Measurements from ENCODE around the gene TCHHL1. TPM values are rescaled to one million over a fixed set of nuclear protein-coding genes. Genes with fewer than 3 reads are reported as not detected.

TCHHL1 gene
- total and polyA plus RNA-seq, 9 of the 15 experiments (the other 6 are each of a cell fraction or from before 2014, with no cell fraction given) = not detected

DNA sequence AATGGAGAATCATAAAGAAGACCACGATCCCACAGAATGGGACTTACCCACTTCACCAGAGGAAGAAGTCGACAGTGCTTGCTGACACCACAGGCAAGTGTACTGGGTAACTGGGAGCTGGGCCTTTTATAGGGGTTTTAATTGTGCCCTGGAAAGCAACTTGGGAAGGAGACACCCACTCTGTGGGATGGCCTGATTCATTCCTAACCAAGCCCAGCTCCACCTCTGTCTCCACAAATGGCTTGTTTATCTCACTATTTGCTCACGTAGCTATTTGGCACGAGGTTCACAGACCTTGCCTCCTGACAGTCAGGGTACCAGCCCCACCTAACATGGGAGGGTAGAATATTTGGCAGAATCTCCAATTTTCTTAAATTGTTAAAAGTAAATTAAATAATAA is 26.5 kb upstream of the TCHHL1 start, which contains the start of gene TCHH (continued):
- no peak for TF ChIP-seq RB1 (IDR thresholded peaks at IDR 0.05; ENCODE audit: low read depth)
- TF ChIP-seq HDAC3 (IDR thresholded peaks at IDR 0.05; ENCODE audit: borderline replicate concordance, partially characterized antibody) = no peak
- TF ChIP-seq BRD9 (IDR thresholded peaks at IDR 0.05; ENCODE audit: low read depth, partially characterized antibody) = no peak
- no peak for TF ChIP-seq MTA3 (IDR thresholded peaks at IDR 0.05; ENCODE audit: borderline replicate concordance)

DNA sequence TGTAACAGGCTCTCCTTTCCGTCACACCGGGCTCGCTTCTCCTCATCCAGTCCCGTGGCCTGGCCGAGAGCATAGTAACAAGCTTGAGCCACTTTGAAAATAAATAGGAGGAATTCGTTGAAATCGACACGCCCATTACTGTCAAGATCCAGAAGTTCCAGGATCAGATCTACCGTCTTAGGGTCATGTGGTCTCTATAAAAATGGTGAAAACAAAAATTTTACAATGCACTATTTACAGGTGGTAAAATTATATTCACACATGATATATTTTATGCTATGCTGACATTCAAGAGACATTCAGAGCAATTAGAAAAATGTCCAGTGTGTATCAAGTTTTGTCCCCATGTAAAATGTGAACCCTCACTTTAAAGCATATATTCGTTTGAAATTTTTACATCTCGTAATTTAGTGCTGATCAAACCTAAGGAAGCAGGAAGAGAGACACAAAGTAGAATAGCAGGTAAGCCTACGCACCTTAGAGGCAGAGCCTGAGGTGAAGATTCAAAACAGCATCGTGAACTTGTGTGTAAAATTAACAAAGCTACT is 24.1 kb upstream of the TCHHL1 start:
- DNase-seq (ENCODE audit: extremely low read depth in 1 of 4, low spot score in 3 of 4) (no peak), ATAC-seq (no peak), FAIRE-seq (no peak)
- no peaks in the 10 kb centered on the region for H3K79me2 ChIP-seq (ENCODE audit: control insufficient read depth, insufficient read depth, low read length)
- no peak overlapping the region for H3K27ac ChIP-seq (ENCODE audit: extremely low read depth, low read depth, low read length)
- no peak for TF ChIP-seq EP300 (IDR thresholded peaks at IDR 0.05; ENCODE audit: low read length)
- TF ChIP-seq ZNF41 (CRISPR knock-in tag; conservative IDR thresholded peaks at IDR 0.05) = no peak
- no peak for TF ChIP-seq XRCC3 (IDR thresholded peaks at IDR 0.05)
- no peak for TF ChIP-seq MCM3 (IDR thresholded peaks at IDR 0.05)
- no peak for TF ChIP-seq SMAD2 (IDR thresholded peaks at IDR 0.05; ENCODE audit: low read depth, low read length)
- no peak for TF ChIP-seq POLR2H (tag; IDR thresholded peaks at IDR 0.05; ENCODE audit: low read depth)
- TF ChIP-seq RBM14 (IDR thresholded peaks at IDR 0.05; ENCODE audit: borderline replicate concordance, insufficient read depth, low read depth, low read length) = no peak
- no peak for TF ChIP-seq MCM5 (IDR thresholded peaks at IDR 0.05; ENCODE audit: low read depth)
- no peak for TF ChIP-seq YY1 (IDR thresholded peaks at IDR 0.05; ENCODE audit: borderline replicate concordance in 1 of 3, control insufficient read depth in 1 of 3, extremely low read depth in 1 of 3, insufficient read depth in 3 of 3, insufficient read length in 1 of 3, insufficient replicate concordance in 2 of 3, low read depth in 1 of 3, low read length in 2 of 3)
- no peak for TF ChIP-seq ZNF324 (CRISPR knock-in tag; IDR thresholded peaks at IDR 0.05)
- no peak for TF ChIP-seq BRD4 (IDR thresholded peaks at IDR 0.05)
- TF ChIP-seq PTRF (tag; IDR thresholded peaks at IDR 0.05) = no peak
- TF ChIP-seq ZNF3 (CRISPR knock-in tag; IDR thresholded peaks at IDR 0.05) = no peak
- in situ Hi-C loops (cut with MboI) (no loop called here), intact Hi-C loops (cut with micrococcal nuclease) (no loop called here)
- H3K9ac ChIP-seq (ENCODE audit: insufficient read depth in 1 of 2, low read depth in 2 of 2, low read length in 2 of 2) = no peak overlapping the region
- WGBS (ENCODE audit: insufficient coverage, low coverage, missing lambda C conversion rate) = 11% methylated on average over 13 of the region's 13 CpGs
- no peaks in the 10 kb centered on the region for H3K36me3 ChIP-seq (ENCODE audit: control insufficient read depth, insufficient read depth, low read length)
- BruUV-seq (replicated peaks) = no TSS peak
- H3K9me3 ChIP-seq (replicated peaks; ENCODE audit: control insufficient read depth, insufficient read depth, low read depth, low read length) = no peaks in the 10 kb centered on the region
- POLR2A ChIA-PET = no interaction called here
- H3K4me1 ChIP-seq (replicated peaks in 1 of 2; ENCODE audit: control insufficient read depth in 2 of 2, insufficient read depth in 2 of 2, low read length in 2 of 2) = peaks cover 0 to 14% of the 10 kb centered on the region in 2 experiments; a peak in 1 of 5 replicates
- no peaks in the 10 kb centered on the region for H3K9me1 ChIP-seq (ENCODE audit: control insufficient read depth, insufficient read depth, low read length)
- no peak overlapping the region for H3K4me3 ChIP-seq
- H2AFZ ChIP-seq (ENCODE audit: low read depth, low read length) = no peak overlapping the region
- no peaks in the 10 kb centered on the region for H4K20me1 ChIP-seq (replicated peaks; ENCODE audit: control insufficient read depth, insufficient read depth, low read length)
- no peak overlapping the region for H3K4me2 ChIP-seq (ENCODE audit: insufficient read depth, low read length)
- CTCF ChIA-PET (ENCODE audit: low intra/inter-chr PET ratio) = no interaction called here
- H3K27me3 ChIP-seq (ENCODE audit: control insufficient read depth in 2 of 2, insufficient read depth in 2 of 2, low read length in 2 of 2) = peaks cover 11 to 49% of the 10 kb centered on the region in 2 experiments; a peak in 3 of 5 replicates
